Stimulated activated effector memory CD8-positive, alpha-beta T cell treated with anti-CD3 and anti-CD28 coated beads, Interleukin-12 subunit alpha, Interleukin-12 subunit beta, amount 100 ng/mL, for 72 hours (primary cell): ENCODE measurements around the gene INPP5A.

Experiments used
- ATAC-seq: fragments of 150-1000 bp; cut with Tn5 transposase; 2 replicates; pipeline ENCODE4 v1.10.0; 2021
- DNase-seq, 2 donors: peaks; one replicate each; pipeline ENCODE4 v3.0.0; 2021 to 2022; ENCODE audit warnings: low spot score in 2 of 2
- H3K27ac Mint-ChIP-seq: one replicate; pipeline ENCODE4 v1.8.0; 2022; ENCODE audit warnings: mild to moderate bottlenecking, mixed read lengths
- H3K36me3 Mint-ChIP-seq: one replicate; pipeline ENCODE4 v1.8.0; 2022; ENCODE audit warnings: mild to moderate bottlenecking, mixed read lengths
- H3K4me1 Mint-ChIP-seq: one replicate; pipeline ENCODE4 v1.8.0; 2022; ENCODE audit warnings: mixed read lengths
- H3K4me3 Mint-ChIP-seq: one replicate; pipeline ENCODE4 v1.8.0; 2022; ENCODE audit warnings: mild to moderate bottlenecking, mixed read lengths
- H3K9me3 Mint-ChIP-seq: one replicate; pipeline ENCODE4 v1.8.0; 2022; ENCODE audit warnings: mixed read lengths

The INPP5A gene

DNA sequence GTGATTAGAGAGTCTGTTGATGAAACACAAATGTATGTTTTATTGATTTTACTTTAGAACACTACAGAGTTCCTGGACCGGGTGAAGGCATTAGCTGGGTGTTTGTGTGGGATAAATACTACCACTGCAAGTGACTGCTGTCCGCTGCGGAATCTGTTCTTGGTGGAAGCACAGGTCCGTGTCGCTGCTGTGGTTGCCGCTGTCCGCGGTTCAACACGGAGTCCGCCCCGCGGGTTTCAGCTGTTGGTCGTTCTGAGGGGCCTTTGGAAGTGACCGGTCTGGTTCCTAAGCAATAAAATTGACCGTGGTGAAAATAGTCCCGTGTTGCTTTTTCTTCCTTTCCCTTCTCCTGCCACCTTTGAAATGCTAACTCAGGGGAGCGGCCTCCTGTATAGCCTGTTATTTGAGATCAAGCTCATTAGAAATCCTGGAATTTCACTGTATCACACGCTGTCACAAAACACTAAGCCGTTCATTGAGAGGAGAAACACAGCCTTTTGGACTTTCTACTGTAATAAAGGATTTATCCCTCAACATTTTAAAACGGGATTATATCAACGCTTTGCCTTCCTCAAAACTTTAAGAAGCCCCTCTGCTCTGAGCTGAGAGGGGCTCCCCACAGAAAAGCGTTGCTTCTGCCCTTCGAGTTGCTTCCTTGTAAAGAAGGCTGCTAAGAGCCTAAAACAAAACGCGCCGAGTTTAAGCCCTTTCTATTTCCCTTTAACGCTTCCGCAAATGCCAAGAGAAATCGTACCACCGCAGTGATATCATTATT is 245.8 kb downstream of the INPP5A start:
- H3K9me3 Mint-ChIP-seq: no peaks in the 10 kb centered on the region

DNA sequence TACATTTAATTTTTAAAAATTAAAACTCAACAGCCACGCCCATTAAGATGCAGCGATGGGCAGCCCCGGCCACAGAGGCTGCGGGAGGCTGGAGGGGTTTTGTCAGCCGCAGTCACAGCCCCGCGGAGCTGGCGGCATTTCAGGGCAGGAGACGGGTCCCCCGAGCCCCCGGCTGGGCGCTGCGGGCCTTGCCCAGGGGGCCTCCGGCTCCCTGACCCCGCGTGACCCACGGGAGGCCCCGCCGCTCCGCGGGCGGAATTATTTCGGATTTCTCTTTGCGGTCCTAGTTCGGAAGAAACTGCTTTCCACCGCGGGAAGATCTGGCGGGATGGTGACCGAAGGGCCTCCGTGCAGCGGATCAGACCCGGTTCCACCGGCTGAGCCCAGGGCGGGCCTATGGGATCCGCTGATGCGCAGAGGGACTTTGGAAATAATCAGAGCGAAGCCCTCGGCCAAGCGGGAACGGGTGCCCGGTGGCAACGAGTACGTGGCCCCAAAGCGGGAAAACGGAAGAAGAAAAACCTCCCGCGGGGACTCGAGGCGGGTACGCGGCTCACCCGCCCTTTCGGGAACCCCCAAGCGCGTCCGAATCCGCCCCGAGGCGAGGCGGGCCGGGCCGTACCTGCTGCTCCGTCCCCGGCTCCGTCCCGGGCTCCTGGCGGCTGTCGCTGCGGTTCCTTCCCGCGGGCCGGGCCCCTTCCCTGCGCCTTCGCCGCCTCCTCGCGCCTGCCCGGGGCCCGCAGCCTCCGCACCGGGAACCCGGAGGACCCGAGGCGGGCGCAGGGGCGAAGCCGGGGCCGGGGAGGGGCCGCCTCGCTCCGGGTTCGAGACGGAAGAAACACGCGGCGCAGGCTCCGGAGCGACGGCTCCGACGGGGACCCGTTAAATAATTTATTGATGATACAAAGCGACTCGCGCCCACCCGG is 246.6 kb downstream of the INPP5A start:
- ATAC-seq (no peak), DNase-seq (no peak)
- H3K36me3 Mint-ChIP-seq: peaks cover 6% of the 10 kb centered on the region
- no peak overlapping the region for H3K4me3 Mint-ChIP-seq
- H3K9me3 Mint-ChIP-seq: no peaks in the 10 kb centered on the region
- no peak overlapping the region for H3K27ac Mint-ChIP-seq
- no peaks in the 10 kb centered on the region for H3K4me1 Mint-ChIP-seq

More for the DNA sequence above, 245.8 kb downstream of the INPP5A start:
- DNase-seq: no peak
- H3K27ac Mint-ChIP-seq: no peak overlapping the region
- no peak for ATAC-seq
- H3K36me3 Mint-ChIP-seq: peaks cover 11% of the 10 kb centered on the region
- no peak overlapping the region for H3K4me3 Mint-ChIP-seq
- no peaks in the 10 kb centered on the region for H3K4me1 Mint-ChIP-seq

DNA sequence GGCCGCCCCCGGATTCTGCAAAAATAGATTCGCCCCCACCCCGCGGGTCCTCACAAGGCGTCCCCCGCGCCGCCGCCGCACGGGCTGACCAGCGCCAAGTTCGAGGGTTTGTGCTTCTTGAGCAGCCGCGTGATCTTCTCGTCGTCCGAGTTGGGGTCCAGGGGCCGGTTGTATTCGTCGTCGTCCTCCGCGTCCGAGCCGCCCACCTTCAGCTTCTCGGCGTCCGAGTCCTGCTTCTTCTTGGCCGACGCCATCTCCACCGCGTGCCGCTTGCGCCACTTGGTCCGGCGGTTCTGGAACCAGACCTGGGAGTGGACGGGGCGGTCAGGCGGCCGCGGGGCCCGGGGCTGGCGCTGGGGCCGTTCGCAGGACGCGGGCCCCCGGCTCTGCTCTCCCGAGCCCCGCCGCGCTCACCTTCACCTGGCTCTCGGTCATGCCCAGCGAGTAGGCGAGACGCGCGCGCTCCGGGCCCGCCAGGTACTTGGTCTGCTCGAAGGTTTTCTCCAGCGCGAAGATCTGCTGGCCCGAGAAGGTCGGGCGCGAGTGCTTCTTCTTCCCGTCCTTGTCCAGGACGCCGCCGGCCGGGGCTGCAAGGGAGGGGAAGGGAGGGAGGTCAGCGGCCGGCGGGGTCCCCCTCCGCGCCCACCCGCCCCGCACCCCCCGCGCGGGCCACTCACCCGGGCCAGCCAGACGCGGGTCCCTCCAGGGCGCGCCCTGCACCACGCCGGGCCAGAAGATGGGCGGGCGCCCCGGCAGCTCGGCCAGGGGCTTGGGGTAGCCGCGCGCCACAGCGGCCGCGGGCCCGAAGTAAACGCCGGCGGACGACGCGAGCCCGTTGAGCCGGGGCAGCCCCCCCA is 247.5 kb downstream of the INPP5A start:
- Mint-ChIP-seq H3K4me1 (no peaks in the 10 kb centered on the region), H3K27ac (no peak overlapping the region), H3K4me3 (no peak overlapping the region), H3K36me3 (peaks cover 6% of the 10 kb centered on the region), H3K9me3 (no peaks in the 10 kb centered on the region)
- ATAC-seq (no peak), DNase-seq (no peak)

DNA sequence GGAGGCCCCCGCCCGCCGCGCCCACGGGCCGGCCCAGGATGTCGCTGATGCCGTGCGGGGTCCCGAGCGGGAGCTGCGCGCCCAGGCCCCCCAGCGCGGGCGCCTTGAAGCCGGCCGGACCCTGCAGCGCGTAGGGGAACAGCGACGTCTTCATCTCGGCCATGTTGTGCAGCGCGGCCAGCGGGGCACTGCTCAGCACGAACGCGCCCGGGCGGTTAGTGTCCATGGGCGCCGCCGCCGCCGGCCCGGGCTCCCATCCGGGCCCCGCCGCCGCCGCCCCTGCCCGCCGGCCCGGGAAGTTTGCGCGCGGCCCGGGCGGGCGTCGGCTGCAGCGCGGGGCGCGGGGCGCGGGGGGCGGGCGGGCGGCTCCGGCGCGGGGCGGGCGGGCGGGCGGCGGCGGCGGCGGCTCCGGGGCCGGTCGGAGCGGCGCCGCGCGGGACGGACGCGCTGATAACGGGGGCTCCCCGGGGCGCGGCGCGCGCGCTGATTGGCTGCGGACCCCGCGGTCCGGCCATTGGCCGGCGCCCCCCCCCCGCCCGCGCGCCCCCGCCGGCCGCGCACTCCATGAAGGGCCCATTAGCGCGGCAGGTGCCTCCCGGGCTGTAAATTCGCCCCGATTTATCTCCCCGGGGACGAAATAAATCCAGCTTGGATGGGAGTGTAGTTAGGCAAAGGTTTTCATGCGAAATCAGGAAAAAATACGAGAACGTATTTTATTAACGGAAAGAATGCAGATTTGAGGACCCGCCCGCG is 248.3 kb downstream of the INPP5A start, which contains the start of gene NKX6-2:
Gene NKX6-2, minus strand, starts transcription at position 425 of the 753 bp plus-strand sequence. Its CDS starts 199 bp downstream, at position 226.
- ATAC-seq: no peak
- Mint-ChIP-seq H3K27ac (no peak within 1 kb of the TSS), H3K4me3 (no peak within 1 kb of the TSS), H3K9me3 (no peaks in the 10 kb centered on the region), H3K4me1 (no peaks in the 10 kb centered on the region), H3K36me3 (peaks cover 6% of the 10 kb centered on the region)
- no peak for DNase-seq

DNA sequence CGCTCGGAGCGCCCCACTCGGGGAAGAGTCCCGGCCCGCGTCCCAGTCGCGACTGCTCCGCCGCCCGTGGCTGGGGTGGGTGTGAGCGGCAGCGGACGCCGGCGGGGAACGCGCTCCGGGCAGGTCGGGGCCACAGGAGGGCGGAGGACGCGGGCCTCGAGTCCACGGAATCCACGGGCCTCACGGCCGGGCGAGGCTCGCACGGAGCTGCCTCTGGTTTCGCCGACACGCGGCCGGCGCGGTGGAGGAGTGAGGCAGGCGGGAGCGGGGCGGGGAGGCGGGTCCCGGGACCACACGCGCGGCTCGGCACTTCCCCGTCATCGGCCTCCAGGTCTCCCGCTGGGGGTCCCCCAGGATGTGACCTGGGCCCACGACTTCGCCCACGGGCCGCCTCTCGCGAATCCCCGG is 248.9 kb downstream of the INPP5A start:
- Mint-ChIP-seq H3K36me3 (peaks cover 6% of the 10 kb centered on the region), H3K9me3 (no peaks in the 10 kb centered on the region), H3K27ac (no peak overlapping the region), H3K4me1 (no peaks in the 10 kb centered on the region), H3K4me3 (no peak overlapping the region)
- DNase-seq (no peak), ATAC-seq (no peak)

DNA sequence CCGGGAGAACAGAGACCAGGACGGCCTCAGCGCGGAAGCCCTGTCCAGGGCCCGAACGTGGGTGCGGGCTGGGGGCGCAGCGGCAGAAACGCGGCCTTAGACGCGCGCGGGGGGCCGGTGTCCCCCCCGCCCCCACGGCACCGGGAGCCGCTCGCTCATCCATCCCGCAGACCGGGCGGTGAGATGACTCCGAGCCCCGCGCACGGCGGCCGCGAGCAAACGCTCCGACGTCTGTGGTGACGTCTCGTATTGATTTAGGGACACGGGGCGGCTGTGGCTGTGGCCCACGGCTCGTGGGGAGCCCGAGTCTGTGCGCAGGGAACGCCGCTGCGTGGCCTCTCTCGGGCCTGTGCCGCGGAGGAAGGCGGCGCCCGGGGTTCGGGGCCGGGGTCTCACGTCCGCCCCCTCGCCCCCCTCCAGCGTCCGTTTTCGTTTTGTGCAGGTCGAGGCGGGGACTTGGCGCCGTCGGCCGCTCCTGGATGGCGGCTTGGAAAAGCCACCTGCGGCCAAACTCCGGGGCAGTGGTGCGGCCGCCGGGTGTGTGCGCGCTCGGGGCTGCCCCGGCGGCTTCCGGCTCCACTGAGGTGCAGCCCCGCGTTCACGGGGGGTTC is 249.4 kb downstream of the INPP5A start:
- Mint-ChIP-seq H3K27ac (no peak overlapping the region), H3K9me3 (no peaks in the 10 kb centered on the region), H3K4me1 (no peaks in the 10 kb centered on the region), H3K4me3 (no peak overlapping the region), H3K36me3 (peaks cover 6% of the 10 kb centered on the region)
- DNase-seq: no peak
- ATAC-seq: no peak

DNA sequence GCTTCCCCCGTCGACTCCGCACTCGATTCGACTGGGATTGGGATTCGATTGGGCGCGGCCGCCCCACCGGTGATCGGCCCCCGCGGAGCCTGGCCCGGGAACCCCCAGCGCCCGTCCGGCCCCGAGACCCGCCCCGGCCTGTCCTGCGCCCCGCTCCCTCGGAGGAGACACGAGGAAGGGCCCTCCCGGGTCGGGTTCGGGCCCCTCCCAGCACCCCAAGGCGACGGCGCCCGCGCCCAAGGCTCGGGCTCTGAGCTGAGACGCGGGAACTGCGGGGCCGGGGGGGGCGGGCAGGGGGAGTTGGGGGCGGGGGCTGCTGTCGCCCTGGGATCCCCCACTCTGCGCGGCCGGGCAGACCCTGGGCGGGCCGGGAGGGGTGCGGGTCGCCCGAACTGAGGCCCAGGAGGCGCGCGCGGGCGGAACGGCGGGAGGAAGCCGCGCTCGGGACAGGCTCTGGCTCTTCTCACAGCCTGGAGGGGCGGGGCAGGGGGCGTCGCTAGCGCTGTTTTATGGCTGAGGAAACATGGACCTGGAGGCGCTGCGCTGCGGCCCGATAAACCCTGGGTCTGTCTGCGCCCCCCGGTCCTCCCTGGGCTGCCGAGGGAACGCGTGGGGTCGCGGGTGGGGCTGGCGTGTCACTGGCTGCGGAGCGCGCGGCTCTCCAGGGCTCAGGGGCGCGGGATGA is 250.1 kb downstream of the INPP5A start:
- Mint-ChIP-seq H3K9me3 (no peaks in the 10 kb centered on the region), H3K4me1 (no peaks in the 10 kb centered on the region), H3K36me3 (peaks cover 6% of the 10 kb centered on the region), H3K27ac (no peak overlapping the region), H3K4me3 (no peak overlapping the region)
- DNase-seq: no peak
- ATAC-seq: no peak

DNA sequence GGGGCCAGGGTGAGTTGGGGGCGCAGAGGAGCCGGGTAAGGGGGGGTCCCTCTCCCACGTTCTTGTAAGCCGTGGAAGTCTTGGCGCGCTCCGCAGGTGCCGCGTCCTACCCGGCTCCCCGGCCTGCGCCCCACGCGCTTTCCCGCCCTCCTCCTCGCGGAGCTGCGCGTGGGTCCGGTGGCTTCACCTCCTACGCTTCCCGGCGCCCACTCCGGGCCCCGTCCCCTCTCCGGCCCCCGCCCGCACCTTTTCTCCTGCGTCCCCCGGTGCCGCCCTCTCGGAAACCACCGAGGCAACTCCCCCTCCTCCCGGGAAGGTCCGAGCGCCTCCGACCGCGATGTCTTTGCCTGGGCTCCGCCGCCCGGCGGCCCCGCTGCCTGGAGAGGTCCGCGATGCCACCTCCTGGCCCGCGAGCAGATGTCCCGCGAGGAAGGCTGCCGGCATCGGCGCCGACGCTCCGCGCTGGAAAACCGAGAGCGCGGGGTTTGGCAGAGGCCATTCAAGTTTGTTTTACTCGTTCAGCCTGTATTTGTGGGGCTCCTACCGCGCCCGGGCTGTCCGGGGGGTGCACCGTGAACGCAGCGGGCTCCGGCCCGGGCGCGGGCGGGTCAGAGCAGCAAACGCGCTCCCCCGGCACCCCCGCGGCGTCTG is 250.7 kb downstream of the INPP5A start:
- H3K4me1 Mint-ChIP-seq: no peaks in the 10 kb centered on the region
- no peak overlapping the region for H3K27ac Mint-ChIP-seq
- H3K36me3 Mint-ChIP-seq: peaks cover 6% of the 10 kb centered on the region

DNA sequence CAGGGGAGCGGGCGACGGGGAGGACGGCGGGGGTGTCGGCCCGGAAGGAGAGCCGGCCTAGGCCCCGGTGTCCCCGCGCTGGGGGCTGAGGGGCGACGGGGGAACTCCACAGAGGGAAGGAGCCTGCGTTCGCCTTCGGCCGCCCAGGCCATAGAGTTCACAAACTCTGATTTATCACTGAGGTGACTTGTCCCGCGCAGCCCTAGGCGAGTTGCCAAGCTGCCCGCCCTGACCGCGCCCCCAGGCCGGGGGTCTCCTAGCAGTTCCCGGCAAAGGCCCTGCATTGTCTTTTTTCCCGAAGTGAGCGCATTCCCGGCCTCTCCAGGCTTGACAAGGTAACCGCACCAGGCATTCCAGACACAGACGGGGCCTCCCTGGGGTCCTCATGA is 251.2 kb downstream of the INPP5A start:
- H3K4me1 Mint-ChIP-seq: no peaks in the 10 kb centered on the region
- H3K36me3 Mint-ChIP-seq: peaks cover 6% of the 10 kb centered on the region
- no peak overlapping the region for H3K27ac Mint-ChIP-seq
- no peaks in the 10 kb centered on the region for H3K9me3 Mint-ChIP-seq
- no peak for DNase-seq
- H3K4me3 Mint-ChIP-seq: no peak overlapping the region
- no peak for ATAC-seq

More for the DNA sequence above, 250.7 kb downstream of the INPP5A start:
- DNase-seq: no peak
- Mint-ChIP-seq H3K4me3 (no peak overlapping the region), H3K9me3 (no peaks in the 10 kb centered on the region)
- no peak for ATAC-seq

DNA sequence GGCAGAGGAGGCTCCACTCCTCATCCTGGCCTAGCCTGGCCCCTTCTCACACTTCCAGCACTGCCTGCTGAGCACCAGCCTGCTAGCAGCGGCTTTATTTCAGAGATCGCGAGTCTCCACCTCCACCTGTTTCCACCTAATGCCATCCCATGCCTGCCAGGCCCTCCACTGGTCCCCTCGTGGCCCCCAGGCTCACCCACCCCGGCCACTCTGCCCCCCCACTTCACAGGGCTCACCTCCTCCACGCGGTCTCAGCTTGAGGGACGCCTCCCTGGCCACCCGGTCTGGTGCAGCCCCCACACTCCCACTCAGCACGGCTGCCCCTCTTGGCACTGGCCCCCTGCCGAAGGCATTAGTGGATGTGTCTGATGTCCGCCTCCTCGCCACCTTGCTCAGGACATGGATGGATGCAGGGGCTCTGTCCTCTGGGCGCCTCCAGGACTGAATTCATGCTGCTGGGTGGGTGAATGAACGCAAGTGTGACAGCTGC is 252.1 kb downstream of the INPP5A start:
- H3K4me3 Mint-ChIP-seq: no peak overlapping the region
- no peak for ATAC-seq

DNA sequence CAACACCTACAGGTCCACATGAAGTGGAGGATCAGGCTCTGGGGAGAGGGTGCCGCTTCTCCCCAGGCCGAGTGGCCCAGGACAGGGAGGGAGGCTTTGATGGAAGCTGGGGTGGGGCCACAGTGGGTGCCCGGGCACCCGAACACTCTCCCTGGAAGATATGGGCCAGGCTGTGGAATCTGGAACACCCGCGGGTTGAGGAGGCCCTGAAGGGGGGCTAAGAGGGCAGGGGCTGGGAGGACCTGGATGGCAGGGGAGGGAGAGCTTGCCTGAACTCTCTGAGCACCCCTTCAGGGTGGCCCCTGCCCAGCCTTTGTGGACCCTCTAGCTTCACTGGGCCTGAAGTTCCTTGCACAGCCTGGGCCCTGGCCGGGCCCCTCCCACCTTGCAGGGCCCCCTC is 252.9 kb downstream of the INPP5A start:
- DNase-seq (no peak), ATAC-seq (no peak)
- Mint-ChIP-seq H3K4me3 (no peak overlapping the region), H3K27ac (no peak overlapping the region), H3K9me3 (no peaks in the 10 kb centered on the region), H3K36me3 (no peaks in the 10 kb centered on the region), H3K4me1 (no peaks in the 10 kb centered on the region)

More for the DNA sequence above, 252.1 kb downstream of the INPP5A start:
- no peak for DNase-seq
- no peaks in the 10 kb centered on the region for H3K4me1 Mint-ChIP-seq
- H3K36me3 Mint-ChIP-seq: peaks cover 5% of the 10 kb centered on the region
- H3K9me3 Mint-ChIP-seq: no peaks in the 10 kb centered on the region
- H3K27ac Mint-ChIP-seq: no peak overlapping the region

DNA sequence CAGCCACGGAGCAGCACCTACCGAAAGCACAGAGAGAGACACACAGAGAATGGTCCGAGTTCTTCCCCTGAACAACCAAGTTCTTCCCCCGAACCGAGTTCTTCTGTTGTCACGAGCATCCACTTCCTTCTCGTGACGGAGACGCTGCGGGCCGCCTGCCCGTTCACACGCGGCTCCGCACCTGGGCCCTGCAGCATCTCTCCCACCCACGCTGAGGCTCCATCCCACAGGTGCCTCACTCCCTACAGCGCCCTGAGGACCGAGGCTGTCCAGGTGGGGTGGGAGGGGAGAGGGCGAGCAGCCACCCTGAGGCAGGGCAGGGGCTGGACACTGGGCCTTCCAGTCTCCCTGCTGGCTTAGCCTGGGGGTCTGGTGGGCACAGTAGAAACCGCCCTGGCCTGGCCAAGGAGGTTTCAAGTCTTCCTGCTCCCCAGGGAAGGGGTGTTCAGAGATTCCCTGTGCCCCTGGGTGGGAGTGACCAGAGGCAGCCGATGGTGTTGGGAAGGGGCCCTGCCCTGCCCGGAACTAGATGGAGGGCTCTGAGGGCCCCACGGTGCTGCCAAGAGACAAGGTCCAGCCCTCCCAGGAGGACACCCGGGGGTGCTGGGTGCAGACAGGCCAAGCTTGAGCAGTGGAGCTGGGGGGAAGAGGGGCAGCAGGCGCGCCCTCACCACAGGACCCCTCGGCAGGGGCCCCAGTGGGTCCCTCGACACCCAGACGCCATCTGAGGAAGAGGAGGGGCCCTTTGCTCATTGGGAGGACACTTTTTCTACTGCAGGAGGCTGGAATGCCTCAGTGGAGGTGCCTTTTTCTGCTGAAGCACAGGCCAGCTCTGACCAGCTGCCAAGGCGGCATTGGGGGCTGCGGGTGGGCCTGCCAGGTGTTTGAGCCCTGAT is 253.6 kb downstream of the INPP5A start:
- no peak overlapping the region for H3K4me3 Mint-ChIP-seq
- H3K27ac Mint-ChIP-seq: no peak overlapping the region
- DNase-seq (no peak), ATAC-seq (no peak)
- no peaks in the 10 kb centered on the region for H3K36me3 Mint-ChIP-seq
- no peaks in the 10 kb centered on the region for H3K9me3 Mint-ChIP-seq
- H3K4me1 Mint-ChIP-seq: no peaks in the 10 kb centered on the region
